Eye (tissue), 1 donor: ENCODE measurements around the gene C5orf46.

Source experiments
- DNase-seq: peaks from one replicate; pipeline ENCODE4 v3.0.0-alpha.2; 2015

The C5orf46 gene

DNA sequence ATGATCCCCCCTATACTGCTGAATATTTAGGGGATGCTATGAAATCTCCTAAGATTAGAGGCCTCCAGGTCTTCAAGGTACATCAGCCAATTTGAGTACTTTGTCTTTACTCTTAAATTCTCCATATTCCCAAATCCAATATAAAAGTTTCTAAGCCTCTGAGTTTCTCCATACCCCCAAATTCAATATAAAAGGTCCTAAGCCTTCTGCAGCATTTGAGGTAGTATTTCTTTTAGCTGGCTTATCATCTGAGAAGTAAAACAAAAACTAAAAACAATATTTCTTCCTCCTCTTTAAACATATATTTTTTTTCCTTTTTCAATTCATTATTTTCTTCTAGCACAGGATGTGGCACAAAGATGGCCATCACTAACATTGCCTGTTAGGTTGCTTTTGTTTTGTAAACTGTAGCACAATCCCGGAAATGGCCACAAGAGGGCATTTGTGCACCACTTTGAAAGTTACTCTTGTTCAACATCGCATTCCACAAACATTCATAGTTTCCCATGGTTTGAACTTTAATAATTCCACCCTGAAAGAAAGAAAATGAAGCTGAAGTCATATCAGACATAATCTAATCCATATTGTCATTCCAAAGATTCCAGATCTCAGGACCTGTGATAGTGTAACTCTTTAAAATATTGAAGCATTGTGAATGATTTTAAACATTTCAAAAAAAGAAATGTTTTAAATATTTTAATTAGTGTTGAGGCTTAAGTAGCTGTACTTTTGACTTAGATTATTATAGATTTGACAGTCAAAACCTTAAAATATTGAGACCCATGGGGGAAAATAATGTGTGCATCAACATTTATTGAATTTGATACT is 48.8 kb downstream of the C5orf46 start:
- DNase-seq, result peak; percentile 90

GRCh38 chr5:147856801-147857200 is 49.5 kb downstream of the C5orf46 start:
- DNase-seq, result no peak

- DNase-seq, result no peak
These were observed 50.6 kb downstream of the C5orf46 start for GRCh38 chr5:147855774-147856069.

- DNase-seq, result no peak
These were observed 51.2 kb downstream of the C5orf46 start for GRCh38 chr5:147854894-147855773.

DNA sequence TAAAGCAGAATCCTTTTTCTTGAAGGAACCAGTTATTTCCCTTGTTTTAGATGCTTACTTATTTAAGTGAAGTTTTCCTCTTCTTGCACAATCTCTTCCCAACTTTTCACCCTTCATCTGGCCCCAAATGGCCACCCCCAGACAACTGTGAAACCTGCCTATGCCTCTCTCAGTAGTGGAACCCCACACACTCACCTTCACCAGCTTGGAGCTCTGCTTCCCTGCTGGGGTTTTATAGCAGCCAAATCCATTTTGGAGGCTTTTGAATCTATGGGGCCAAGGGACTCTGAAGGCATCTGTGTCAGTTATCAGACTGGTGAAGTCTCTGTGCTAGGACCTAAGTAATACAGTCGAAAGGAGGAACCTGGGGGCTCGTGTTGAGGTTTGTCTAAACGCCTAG is 52.0 kb downstream of the C5orf46 start:
- DNase-seq, result no peak

DNA sequence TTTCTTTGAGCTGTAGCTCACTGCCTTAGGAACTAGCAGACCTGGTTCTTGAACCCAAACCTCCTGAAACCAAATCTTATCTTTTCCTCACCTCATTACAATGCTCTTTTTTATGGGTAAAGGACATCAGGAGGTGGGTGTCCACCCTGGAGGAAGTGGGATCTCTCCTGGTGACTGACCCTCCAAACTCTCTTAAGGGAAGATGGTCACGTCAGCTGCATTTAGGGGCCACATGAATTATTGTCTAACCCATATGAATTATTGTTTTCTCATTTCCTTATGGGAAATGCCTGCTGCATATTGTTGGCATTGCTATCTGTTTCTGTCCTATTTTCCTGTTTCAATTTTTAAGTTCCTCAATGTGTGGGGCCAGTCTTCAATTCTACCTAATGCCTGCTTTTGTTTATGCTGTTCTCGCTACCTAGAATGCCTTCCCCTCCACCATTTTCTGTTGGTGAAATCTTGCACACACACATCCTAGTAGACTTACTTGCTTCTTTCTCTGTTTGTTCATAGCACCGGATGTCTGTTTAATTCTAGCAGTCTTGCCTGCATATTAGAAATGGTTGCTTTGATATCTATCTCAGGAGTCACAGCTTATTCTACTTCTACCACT is 52.9 kb downstream of the C5orf46 start:
- DNase-seq, result no peak

DNA sequence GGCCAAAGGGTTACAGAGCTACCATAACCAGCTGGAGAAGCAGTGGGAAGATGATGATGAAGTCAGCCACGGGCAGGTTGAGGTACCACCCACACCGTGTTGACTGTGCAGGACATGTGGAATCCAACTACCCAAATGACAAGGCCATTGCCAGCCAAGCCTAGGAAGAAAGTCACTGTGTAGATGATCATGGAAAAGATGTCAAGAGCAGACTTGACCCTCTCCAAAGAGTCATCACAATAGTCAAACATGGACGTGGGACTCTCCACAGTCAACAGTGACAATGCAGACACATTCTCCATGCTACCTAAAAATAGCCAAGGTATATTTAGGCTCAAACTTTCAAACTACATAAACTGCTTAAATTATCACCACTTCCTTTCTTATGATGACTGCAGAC is 54.0 kb downstream of the C5orf46 start:
- no peak for DNase-seq

DNA sequence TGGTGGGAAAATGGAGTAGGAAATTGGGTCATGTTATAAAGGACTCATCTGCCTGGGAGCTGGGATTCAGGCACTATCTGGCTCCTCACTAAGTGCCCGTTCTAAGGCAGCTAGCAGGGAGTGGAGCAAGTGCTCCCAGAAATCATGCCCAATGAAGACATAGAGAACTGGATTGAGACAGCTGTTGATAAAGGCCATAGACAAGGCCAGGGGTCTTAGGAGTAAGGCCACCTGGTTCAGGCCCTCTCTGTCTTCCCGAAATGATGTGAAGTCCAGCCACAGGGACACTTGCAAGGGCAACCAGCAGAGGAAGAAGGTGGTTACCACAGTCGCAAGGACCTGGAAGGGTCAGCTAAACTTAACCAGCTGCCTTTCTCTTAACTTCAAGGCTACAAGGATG is 54.8 kb downstream of the C5orf46 start:
- no peak for DNase-seq

DNA sequence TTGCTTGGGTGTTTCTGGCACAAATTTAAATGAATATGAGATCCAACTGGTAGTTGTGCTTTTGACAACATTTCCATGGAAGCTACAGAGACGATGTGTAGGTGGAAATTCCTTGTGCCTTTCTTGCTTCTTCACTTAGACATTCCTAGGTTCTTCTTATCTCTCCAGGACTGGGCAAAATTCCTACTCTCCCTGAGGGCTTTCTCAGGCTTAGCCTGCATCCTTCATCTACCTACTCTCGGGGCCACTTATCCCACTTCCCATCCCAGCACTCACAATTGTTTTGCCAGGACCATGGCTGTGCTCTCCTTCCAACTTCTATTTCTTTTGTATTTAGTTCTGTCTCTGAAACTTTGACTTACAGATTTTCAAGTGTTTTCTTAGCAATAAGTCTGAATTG is 57.1 kb downstream of the C5orf46 start:
- no peak for DNase-seq

- DNase-seq, result no peak
These were observed 60.7 kb downstream of the C5orf46 start for GRCh38 chr5:147845618-147846017.

DNA sequence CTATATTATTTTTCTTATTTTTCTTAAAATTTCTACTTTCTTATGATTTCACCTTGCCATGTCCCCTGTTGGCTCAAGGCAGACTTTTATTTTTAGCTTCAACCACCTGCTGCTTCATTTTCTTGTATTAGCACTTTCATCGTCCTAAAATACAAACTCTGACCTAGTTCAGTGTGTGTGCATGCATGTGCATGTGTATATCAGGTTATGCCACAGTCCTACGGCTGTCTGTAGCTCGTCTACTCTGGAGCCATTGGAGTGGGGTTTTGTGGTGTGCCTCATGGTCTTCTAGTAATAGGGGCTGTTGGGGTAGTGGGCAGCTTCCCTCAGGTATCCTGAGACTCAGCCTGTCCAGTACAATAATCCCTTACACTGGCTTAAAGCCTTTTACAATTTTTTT is 61.5 kb downstream of the C5orf46 start:
- DNase-seq, result no peak

DNA sequence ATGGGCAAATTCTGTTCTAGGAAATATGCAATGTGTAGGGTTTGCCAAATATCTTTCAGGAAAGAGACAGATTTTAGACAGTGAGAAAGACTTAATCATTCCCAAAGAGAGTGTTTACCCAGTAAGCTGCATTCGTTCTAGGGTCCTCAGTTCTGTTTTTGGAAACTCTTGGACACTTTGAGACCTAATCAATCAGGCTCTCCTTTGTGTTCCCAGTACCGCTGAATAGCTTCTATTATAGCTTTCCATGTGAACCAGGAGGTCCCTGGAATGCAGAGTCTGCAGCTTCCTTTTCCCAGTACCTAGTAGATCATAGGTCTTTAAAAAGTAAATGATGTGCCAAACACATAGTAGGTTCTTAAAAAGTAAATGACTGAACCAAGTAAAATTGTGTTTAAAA is 63.5 kb downstream of the C5orf46 start:
- no peak for DNase-seq
